Lung microvascular endothelial cell (primary cell): ENCODE measurements around the gene ZNF70. TPM values are rescaled to one million over a fixed set of nuclear protein-coding genes. Genes with fewer than 3 reads are reported as not detected.
A peak's percentile ranks its signal among the peaks of the same experiment; 100 is the strongest.

Experiments
- DNase-seq, 2 donors: peaks; one replicate each; pipeline versions ENCODE4 v3.0.0 to v3.0.0-alpha.2; 2010; ENCODE audit warnings: low read depth in 2 of 2
- total RNA-seq: library from RNA; depleted of rRNA; stranded (reverse); fragments of >200 nt; gene quantifications from 2 replicates; pipeline ENCODE4 v1.2.1, GENCODE V29; 2014

The ZNF70 gene
- total RNA-seq, 1 donor from 2014 or later: 1.8 TPM

DNA sequence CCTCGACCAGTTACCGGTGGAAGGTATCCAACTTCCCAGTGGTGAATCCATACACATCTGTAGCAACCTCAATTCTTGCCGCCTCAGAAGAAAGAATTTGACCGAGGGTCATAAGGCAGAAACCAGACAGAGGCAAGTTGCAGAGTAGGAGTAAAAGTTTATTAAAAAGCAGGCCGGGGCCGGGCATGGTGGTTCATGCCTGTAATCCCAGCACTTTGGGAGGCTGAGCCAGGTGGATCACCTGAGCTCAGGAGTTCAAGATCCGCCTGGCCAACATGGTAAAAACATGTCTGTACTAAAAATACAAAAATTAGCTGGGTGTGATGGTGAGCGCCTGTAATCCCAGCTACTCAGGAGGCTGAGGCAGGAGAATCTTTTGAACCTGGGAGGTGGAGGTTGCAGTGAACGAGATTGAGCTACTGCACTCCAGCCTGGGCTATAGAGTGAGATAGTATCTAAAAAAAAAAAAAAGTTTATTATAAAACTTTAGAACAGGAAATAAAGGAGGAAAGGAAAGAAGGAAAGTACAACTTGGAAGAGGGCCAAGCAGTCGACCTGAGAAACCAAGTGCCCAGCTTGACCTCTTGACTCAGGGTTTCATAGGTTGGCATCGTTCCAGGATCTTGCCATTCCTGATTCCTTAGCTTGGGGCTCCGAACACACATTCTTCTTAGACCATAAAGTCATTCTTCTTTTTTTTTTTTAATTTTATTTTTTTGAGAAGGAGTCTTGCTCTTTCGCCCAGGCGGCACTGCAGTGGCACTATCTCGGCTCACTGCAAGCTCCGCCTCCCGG is 32.3 kb downstream of the ZNF70 start:
- DNase-seq: no peak

DNA sequence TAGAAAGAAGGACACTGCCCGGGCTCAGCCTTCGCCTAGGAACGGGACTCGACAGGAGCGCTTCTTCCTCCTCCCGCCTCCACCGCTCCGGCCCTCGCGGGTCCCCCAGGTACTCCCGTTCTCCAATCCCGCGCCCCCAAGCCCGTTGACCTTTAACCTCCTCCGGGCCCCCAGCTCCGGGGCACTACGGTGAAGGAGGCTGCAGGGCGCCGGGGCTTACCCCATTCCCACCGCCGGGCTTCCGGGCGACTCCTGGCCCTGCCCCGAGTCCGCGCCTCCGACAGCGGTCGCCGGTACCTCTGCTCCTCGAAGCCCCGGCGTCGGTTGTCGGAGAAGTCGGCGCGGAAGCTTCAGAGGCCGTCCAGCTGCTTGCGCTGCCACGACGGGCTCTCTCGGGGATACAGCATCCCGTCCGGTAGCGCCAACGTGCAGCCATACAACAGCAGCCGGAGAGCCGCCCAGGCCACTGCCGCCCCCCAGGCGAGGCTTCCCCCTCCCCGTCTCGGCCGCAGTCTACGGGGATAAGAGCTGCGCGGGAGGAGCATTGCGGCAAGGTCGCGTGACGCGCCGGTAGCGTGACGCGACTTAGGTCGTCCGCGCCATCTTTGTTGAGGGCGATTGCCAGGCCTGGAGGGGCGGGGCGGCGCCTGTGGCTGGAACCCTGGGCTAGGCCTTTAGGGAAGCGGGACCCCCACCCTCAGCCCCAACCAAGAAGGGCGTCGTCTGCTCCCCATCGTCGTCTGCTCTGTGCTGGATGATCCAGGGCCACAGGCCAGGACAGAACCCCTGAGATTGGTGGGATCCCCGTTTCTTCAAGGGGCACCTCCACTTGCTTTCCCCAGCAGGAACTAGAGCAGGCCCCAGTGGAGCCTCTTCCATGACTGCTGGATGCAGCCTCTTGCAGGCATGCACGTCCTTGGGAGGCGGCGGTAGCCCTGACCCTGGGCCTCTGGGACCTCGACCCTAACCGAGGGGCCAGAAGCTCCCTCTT is 33.8 kb downstream of the ZNF70 start:
- peak; percentile 88 to 92 for DNase-seq

DNA sequence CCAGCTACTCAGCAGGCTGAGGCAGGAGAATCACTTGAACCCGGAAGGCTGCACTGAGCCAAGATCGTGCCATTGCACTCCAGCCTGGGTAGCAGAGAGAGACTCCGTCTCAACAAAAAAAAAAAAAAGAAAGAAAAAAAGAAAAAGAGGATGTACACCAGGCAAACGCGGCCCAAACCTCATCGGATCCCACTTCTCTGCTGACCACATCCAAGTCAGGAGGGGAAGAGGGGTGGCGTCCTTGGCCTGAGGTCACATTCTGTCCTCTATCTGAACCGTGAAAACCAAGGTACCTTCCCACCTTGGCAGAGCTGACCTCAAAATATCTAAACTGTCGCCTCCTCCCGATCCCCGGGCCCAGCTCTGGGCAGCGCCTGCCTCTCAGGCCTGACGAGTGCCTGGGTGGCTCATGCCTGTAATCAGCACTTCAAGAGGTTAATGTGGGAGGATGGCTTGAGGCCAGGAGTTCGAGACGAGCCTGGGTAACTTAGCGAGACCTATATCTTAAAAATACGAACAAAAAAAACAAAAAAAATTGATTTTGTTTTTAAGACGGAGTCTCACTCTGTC is 35.0 kb downstream of the ZNF70 start:
- no peak for DNase-seq

DNA sequence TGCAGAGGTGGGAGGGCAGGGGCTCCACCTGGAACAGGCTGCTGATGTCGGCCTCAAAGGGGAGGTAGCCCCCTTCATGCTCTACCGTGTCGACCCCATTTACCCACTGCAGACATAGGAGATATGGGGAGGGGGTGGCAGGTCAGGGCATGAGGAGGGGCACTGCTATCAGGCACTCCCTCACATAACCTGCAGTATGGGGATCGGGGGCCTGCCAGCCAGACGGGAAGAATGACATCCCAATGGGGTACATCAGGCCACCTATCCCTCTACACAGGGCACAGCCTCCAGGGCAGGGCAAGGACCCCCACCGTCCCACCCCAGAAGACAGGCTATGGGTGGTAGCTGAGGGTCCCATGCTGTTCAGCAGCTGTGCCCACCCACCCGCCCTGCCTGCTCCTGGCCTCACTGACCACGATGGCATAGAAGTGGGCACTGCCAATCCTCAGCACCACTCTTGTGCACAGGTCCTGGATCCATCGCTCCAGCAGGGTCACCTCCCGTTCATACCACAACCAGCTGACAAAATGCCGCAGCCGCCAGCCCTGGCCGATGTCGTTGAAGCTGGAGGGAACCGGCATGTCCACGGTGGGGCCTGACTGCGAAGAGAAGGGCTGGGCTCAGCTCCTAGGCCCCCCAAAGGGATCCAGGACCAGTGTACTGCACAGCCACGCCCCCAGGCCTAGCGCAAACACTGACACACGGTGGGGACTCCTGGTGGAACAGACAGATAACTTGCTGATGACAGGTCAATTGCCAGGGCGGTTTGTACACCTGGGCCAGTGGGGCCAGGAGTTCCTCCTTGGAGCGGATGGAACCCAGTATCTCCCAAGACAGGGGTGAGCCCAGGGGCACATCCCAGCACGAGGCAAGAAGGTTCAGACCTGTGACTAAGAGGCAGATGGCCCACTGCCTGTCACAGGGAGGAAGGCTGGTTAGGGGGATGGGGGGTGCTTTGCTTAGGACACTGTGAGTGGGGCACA is 36.0 kb downstream of the ZNF70 start:
- no peak for DNase-seq

DNA sequence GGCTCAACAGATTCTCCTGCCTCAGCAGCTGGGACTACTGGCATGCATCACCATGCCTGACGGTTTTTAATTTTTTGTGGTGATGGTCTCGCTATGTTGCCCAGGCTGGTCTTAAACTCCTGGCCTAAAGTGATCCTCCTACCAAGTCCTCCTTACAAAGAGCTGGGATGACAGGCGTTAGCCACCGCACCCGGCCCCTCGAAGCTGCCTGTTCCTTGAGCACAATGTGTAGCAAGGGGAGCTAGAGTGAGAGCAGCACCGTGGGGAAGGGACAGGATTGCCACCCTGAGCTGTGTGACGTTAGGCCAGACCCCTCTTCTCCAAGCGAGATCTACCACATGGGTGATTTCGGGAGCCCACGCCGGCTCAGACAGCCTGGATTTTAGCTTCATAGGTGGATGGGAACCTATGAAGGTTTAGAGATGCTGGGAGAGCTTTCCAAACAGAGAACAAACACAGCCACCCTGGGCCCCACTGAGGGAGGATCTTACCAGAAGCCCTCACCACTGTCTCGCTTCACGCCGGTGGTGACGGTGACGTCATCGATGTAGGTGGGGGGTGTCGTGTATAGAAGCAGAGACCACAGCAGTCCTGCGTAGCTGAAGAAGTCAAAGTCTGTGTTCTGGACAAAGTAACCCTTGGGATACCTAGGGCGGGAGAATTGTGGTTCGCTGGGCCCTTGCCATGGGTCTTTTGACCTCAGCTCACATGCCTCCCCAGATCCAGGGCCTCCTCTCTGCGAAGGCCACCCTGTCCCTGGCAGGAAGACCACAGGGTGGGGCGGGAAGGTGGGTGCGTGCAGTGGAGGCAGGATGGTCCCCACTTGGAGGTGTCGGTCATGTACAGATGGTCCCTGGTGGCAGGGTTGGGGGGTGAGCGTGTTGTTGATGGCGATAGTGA is 37.0 kb downstream of the ZNF70 start:
- no peak for DNase-seq

DNA sequence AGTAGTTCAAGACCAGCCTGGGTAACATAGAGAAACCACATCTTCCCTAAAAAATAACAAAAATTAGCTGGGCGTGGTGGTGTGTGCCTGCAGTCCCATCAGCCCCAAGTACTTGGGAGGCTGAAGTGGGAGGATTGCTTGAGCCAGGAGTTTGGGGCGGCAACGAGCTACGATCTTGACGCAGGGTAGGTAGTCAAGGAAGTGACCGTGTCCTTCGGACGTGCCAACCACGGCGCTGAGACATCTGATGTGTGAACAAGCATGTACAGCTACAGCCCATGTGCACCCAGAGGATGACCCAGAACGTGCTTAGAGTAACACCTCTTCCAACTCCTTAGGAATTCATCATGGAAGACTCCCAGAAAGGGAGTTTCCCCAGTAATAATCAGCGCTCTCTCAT is 38.7 kb downstream of the ZNF70 start:
- DNase-seq: no peak

DNA sequence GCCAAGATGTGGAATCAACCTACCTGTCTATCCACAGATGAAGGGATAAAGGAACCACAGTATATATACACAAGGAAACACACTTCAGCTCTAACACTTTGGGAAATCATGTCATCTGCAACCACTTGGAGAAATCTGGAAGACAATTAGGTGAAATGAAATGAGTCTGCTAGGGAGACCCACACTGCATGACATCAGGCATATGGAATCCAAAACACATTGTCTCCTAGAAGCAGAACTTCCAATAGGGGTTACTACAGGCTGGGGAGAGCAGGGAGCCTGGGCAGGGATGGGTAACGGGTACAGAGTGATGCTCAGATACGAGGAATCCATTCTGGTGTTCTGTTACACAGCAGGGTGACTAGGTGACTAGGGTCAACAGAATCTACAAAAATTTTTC is 41.8 kb downstream of the ZNF70 start:
- no peak for DNase-seq

DNA sequence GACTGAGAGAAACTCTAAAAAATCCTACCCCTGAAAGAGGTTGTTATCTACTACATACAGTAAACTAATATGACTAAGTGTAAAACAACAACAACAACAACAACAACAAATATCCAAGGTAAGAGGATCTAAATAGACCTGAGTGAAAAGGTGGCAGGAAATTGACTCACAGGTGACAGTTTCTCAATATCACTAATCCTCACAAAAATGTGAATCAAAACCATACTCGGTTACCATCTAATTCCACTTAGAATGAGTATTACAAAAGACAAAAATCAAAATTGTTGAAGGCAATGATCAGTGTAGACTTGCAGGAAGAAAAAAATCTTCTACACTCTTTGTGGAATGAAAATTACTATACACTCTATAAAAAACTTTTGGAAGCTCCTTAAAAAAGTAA is 42.6 kb downstream of the ZNF70 start:
- no peak for DNase-seq

DNA sequence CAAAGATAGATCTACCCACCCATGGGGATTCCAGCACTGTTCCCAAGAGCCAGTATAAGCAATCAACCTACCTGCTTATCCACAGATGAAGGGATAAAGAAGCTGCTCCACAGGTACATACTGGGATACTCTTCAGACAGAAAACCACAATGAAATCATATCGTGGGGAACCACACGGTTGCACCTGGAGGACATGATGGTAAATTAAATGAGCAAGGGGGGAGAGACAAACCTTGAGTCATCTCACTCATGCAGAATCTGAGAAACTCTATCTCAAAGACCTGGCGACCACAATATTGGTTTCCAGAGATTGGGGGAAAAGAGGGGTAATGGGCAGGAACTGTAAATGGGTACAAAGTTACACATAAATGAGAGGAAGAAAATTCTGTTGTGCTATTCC is 45.6 kb downstream of the ZNF70 start:
- no peak for DNase-seq

DNA sequence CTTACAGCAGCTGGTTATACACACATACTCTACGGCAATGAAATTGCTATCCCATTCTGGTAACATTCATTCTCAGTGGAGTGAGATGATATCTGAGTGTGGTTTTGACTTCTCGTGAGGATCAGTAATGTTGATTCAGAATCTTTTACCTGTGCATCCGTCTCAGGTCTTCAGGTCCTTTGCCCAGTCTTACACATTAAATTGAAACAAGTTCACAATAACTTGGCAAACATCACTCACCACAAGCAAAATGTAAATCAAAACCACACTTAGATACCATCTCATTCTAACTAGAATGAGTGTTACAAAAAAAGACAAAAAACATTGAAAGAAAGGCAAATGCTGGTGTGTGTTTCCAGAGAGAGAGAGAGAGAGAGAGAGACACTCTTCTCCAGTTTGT is 46.1 kb downstream of the ZNF70 start:
- no peak for DNase-seq

DNA sequence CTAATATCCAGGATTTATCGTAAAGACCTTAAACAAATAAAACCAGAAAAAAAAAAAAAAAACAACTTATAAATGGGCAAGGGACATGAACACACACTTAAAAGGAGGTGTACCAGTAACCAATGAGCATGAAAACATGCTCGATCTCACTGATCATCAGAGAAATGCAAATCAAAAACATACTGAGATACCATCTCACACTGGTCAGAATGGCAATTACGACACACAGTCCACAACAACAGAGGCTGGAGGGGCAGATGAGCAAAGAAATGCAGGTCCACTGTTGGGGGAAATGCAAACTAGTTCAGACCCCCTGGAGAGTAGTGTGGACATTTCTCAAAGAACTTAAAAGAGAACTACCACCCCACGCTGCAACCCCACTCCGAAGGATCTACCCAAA is 46.9 kb downstream of the ZNF70 start:
- DNase-seq: no peak

DNA sequence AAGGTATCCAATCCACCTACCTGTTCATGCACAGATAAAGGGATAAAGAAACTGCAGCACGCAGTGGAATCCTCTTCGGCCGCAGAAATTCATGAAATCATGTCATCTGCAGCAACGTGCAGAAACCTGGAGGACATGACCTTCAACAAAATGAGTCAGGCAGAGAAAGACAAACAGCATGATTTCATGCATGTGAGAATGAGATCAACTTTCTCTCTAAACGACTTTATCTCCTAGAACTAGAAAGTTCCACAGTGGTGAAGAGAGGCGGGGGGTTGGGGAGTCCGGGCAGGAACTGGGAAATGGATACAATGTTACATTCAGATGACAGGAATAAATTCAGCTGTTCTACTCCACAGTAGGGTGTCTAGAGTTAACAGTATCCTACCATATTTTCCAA is 50.2 kb downstream of the ZNF70 start:
- no peak for DNase-seq

DNA sequence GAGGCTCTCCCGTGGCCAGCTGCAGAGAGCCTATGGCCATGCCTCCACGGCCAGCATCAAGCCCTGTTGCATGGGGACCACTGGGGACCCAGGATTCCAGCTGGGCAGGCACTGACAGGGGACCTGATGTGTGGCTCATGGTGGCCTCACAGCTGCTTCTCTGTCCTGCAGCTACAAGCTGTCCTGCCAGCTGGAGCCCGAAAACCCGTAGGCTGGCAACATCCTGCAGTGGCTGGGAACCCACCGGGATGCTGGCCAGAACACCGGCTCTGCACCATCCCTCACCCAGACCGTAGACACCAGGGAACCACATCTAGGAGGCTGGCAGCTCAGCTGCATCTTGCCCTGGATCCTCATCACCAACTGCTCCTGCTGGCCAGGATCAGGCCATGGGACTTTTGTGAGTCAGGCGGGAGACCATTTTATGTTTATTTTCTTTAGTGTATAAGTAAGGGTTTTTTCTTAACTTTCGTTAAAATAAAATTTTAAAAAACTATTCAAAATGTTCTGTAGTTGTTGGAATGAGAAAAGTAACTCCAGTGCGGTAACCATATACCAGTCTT is 52.2 kb downstream of the ZNF70 start:
- no peak for DNase-seq

DNA sequence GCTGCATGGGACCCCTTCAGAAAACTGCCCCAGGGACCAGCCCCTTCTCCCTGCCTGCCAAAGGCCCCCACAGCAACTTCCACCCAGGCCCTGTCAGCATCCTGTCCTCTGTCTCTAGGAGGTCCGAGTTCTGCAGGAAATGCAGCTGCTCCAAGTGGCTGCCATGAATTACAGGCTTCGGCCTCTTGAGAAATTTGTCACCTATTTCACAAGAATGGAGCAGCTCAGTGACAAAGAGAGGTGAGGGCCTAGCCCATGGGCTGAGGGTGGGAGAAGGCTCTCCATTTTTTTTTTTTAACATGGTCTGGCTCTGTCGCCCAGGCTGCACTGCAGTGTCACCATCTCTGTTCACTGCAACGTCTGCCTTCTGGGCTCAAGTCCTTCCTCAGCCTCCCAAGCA is 52.8 kb downstream of the ZNF70 start:
- DNase-seq: no peak

DNA sequence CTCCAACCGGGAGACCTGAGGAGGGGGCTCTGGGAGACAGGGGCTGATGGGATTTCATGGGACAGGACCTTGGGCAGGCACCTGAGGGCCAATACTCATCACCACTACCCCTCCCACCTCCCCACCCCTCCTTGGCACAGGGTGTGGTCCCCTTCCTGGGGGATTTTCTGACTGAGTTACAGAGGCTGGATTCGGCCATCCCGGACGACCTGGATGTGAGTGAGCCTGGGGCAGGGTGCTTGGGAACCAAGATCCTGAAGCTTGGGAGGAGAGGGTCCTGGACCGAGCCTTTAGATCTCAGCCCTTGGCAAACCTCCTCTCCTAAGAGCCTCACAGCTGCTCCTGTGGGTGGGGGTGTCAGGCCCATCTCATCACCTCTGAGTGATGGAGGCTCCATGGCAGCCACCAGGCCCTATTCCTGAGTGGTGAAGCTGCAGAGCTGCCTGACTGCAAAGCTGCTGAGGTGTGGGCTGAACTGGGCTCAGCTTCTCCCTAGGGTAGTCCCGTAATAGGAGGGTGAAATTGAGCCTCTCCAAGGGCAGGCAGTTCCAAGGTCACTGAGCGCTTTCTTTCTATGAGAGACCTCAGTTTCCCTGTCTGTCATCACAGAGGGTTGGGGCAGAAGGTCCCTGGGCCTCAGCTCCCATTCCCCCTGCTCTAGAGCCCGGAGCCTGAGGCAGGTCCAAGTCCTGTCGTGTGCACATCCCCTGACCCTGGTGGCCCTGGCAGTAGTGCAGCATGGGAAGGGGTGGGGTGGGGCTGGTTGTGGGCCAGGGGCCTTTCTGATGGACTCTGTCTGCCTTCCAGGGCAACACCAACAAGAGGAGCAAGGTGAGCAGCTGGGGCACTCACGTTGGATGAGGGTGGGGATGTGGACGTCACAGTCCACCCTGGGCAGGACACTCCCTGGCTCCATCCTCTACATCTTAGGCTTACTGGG is 53.6 kb downstream of the ZNF70 start:
- DNase-seq: no peak

DNA sequence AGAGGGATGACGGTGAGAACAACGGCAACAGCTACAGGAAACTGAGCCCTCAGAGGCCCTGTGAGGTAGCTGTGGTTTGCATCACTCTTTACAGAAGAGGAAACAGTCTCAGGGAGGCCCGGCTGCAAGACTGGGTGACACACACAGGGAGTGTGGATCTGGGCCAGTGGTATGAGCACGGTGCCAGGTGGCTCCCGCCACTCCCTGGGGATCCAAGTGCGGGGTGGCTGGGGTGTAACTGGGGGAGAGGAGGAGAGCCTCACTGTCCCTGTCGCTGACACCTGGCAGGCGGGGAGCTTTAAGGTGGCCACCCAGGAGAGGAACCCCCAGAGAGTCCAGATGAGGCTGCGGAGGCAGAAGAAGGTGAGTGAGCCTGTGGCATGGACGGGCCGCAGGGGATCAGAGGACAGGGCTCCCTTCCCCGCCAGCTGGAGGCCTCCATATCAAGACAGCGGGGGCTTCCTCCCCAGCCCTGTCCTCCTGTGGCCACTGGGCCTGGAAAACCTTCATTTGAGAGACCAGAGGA is 54.5 kb downstream of the ZNF70 start:
- peak in 1 of 2 donors; percentile 65 for DNase-seq

DNA sequence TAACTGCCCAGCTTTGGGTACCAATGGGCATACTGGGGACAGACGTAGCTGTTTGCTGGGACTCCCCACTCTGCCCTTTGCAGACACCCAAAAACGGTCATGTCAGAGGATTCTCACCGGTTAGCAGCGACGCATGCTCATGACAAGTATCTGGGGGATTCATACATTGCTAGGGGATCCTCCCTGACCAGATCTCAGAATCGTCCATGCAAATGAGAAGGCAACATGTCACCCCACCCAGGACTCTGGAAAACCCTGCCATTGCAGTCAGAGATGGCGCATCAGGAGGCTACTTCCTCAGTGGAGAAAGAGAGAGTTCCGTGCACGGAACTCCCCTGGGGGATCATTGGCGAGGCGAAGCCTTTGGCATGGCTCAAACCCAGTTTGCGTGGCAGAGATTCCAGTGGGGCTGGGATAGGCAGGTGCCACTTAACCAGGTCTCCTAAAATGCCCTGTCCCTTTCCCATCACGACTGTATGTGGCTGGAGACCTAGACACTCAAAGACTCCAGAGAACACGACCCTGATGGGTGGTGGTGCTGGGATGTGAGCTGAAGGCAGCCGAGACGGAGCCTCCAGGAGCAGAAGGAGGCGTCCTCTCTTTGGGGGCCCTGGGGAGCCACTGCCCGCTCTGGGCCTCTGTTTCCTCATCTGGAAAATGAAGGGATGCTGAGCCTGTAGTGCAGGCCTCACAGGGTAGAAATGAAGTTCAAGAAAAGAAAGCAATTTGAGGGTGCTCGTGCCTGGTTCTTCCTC is 55.2 kb downstream of the ZNF70 start:
- DNase-seq: no peak

DNA sequence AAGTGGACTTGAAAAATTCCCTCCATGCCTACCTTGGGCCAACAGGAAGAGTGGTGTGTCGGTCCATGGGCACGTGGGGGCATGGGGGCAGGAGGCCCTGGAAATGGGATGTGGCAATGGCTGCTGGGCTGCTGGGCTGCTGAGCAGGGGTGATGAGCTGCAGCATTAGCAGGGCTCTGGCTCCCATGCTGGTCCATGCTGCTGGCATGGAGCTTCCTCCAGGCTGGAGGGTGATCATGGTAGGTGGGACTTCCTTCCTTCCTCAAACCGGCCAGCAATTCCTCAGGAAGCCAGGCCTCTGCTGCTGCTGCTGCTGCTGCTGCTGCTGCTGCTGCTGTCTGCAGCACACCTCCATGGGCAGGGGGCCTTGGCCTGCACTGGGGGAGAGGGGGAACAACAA is 55.8 kb downstream of the ZNF70 start:
- no peak for DNase-seq
